Measurements from ENCODE around the gene CD19. TPM values are rescaled to one million over a fixed set of nuclear protein-coding genes. Genes with fewer than 3 reads are reported as not detected.

CD19 gene
- total RNA-seq, 4 donors from 2014 or later = 0.59 to 1.3 TPM; not detected in 2

DNA sequence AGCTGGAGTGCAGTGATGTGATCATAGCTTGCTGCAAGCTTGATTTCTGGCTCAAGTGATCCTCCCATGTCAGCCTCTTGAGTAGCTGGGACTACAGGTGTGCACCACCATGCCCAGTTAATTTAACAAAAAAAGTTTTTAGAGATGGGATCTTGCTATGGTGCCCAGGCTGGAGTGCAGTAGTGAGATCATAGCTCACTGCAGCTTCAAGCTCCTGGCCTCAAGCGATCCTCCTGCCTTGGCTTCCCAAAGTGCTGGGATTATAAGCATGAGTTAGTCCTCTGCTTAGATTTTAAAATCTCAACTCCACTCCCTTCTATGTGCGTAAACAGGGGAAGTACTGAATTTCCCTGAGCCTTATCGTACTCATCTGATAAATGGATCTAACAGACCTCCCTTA lies 13.1 kb upstream of the CD19 start:
- H3K4me3 ChIP-seq = no peak overlapping the region
- no peak for TF ChIP-seq POLR2A (IDR thresholded peaks at IDR 0.05)
- TF ChIP-seq, protein P1, sequence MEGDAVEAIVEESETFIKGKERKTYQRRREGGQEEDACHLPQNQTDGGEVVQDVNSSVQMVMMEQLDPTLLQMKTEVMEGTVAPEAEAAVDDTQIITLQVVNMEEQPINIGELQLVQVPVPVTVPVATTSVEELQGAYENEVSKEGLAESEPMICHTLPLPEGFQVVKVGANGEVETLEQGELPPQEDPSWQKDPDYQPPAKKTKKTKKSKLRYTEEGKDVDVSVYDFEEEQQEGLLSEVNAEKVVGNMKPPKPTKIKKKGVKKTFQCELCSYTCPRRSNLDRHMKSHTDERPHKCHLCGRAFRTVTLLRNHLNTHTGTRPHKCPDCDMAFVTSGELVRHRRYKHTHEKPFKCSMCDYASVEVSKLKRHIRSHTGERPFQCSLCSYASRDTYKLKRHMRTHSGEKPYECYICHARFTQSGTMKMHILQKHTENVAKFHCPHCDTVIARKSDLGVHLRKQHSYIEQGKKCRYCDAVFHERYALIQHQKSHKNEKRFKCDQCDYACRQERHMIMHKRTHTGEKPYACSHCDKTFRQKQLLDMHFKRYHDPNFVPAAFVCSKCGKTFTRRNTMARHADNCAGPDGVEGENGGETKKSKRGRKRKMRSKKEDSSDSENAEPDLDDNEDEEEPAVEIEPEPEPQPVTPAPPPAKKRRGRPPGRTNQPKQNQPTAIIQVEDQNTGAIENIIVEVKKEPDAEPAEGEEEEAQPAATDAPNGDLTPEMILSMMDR (IDR thresholded peaks at IDR 0.05) = no peak
- TF ChIP-seq EP300 (IDR thresholded peaks at IDR 0.05) = no peak
- no peaks in the 10 kb centered on the region for H3K4me1 ChIP-seq
- no peak for DNase-seq (ENCODE audit: low spot score in 2 of 2)
- no peak overlapping the region for H3K27ac ChIP-seq
- 94 to 100% methylated on average over 3 of the region's 3 CpGs for WGBS, 2 donors
- H3K36me3 ChIP-seq = peaks cover 0 to 63% (median 16%) of the 10 kb centered on the region in 3 donors
- no peaks in the 10 kb centered on the region for H3K27me3 ChIP-seq
- H3K9me3 ChIP-seq = no peaks in the 10 kb centered on the region

DNA sequence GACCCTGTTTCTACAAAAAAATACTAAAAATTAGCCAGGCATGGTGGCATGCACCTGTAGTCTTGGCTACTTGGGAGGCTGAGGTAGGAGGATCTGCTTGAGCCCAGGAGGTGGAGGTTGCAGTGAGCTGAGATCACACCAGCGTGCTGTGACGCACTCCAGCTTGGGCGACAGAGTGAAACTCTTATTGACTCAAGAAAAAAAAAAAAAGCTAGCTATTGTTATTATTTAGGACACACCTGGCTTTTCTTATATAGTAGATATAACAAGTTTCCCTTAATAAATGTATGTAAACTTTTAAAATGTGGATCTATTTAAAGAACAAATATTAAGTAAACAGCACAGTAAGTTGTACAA lies 8.6 kb upstream of the CD19 start:
- no peak for DNase-seq (ENCODE audit: low spot score in 2 of 2)
- Histone ChIP-seq H3K36me3 (peaks cover 0 to 23% (median 0%) of the 10 kb centered on the region in 3 donors), H3K9me3 (no peaks in the 10 kb centered on the region), H3K27me3 (no peaks in the 10 kb centered on the region), H3K4me1 (peaks cover 0 to 13% (median 3%) of the 10 kb centered on the region in 4 donors), H3K4me3 (peak overlapping the region in 1 of 4 donors; percentile 1), H3K27ac (peak overlapping the region in 1 of 4 donors; percentile 92)
- TF ChIP-seq, protein P1 (IDR thresholded peaks at IDR 0.05) = no peak
- no peak for TF ChIP-seq EP300 (IDR thresholded peaks at IDR 0.05)
- TF ChIP-seq POLR2A (IDR thresholded peaks at IDR 0.05) = no peak
- WGBS, 2 donors = 93 to 94% methylated on average over 3 of the region's 3 CpGs

DNA sequence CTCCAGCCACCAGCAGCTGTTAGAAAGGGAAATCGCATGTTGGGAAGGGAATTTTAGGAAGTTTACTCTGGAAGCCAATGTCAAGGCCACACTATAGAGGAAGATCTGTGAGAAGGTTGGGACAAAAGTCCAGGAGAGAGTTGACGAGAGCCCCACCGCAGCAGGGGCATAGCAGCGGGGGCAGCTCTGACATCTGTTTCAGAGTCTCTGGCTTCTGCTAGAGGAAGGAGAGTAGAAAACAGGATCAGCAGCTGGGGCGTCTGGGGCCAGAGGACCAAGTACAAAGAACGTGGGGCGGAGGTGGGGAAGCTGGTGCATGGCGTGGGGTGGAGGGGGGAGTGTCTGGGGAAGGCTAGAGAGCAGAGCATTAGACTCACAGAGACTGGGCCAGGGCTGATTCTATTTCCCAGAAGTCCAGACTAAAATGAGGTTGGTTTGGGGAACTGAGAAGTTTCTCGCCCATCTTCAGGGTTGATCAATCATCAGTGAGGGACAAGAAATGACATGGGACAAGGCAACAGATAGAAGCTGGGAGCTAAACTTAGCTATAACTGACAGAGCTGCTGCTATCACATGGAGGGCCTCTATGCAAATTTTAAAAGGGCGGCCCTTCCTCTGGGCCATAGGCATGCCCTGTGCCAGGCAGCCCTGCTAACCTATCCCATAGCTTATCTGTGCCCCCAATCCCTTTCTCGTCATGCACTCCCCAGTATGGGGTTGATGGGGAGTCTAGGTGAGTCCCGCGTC lies 7.9 kb upstream of the CD19 start:
- peaks cover 0 to 13% (median 3%) of the 10 kb centered on the region in 4 donors for H3K4me1 ChIP-seq
- H3K27me3 ChIP-seq = no peaks in the 10 kb centered on the region
- H3K4me3 ChIP-seq = peak overlapping the region in 1 of 4 donors; percentile 80
- no peaks in the 10 kb centered on the region for H3K9me3 ChIP-seq
- no peak for DNase-seq (ENCODE audit: low spot score in 2 of 2)
- 63% methylated on average over 13 of the region's 13 CpGs for WGBS, 2 donors
- no peak for TF ChIP-seq EP300 (IDR thresholded peaks at IDR 0.05)
- TF ChIP-seq, protein P1 (IDR thresholded peaks at IDR 0.05) = no peak
- no peak for TF ChIP-seq POLR2A (IDR thresholded peaks at IDR 0.05)
- H3K36me3 ChIP-seq = peaks cover 0 to 17% (median 0%) of the 10 kb centered on the region in 3 donors
- H3K27ac ChIP-seq = peak overlapping the region in 3 of 4 donors; percentile 92 to 97 (median 95)

DNA sequence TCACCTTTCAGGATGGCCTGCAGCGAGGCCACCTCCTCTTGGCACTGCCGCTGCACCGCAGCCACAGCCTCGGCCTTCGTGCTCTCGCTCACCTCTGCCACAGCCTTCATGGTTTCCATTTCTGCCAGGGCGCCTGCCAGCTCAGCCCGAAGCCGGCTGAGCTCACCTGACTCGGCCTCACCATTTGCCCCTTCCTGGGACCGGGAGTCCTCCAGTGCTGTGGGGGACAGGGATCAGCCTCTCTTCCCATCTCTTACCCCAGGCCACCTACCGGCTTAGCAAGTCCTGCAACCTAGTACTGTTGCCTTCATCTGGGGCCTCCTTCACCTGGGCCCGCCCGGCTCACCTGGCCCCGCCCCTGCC lies 7.4 kb upstream of the CD19 start:
- Histone ChIP-seq H3K4me1 (peaks cover 0 to 13% (median 3%) of the 10 kb centered on the region in 4 donors), H3K9me3 (no peaks in the 10 kb centered on the region), H3K27me3 (no peaks in the 10 kb centered on the region), H3K4me3 (peak overlapping the region; percentile 69 to 85 (median 82)), H3K27ac (peak overlapping the region; percentile 86 to 97 (median 94)), H3K36me3 (peaks cover 0 to 11% (median 0%) of the 10 kb centered on the region in 3 donors)
- no peak for DNase-seq (ENCODE audit: low spot score in 2 of 2)
- TF ChIP-seq EP300 (IDR thresholded peaks at IDR 0.05) (no peak), POLR2A (IDR thresholded peaks at IDR 0.05) (no peak)
- TF ChIP-seq, protein P1 (IDR thresholded peaks at IDR 0.05) = no peak
- WGBS, 2 donors = 30 to 33% methylated on average over 14 to 15 of the region's 15 CpGs

DNA sequence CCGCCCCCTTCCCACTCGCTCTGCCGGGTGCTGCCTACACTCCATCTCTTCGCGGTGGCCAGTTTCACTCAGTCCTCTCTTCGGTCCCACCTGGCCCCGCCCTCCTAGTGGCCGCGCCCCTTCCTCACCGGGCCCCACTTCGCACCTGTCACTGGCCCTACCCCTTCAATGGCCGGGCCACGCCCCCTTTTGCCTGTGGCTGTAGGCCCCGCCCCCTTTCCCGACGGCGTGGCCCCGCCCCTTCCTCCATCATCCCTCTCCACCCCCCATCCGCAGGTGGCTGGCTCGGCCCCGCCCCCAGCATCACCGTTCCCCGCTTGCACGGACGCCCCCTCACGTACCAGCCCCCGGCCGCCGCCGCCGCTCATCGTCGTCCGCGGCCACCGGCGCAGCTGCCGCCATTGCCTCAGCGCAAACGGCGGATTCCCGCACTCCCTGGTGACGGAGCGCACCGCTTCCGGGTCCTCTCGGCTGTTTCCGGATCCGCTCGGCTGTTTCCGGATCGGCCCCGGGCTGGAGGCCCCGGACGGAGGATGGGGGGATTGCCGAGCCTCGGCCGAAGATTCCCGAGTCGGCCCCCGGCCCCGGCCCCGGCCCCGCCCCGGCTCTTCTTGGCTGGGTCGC lies 6.9 kb upstream of the CD19 start, which contains the start of gene RABEP2:
Gene RABEP2, minus strand, starts transcription at position 477 of the 624 bp plus-strand sequence. Its CDS starts 75 bp downstream, at position 402.
- TF ChIP-seq EP300 (IDR thresholded peaks at IDR 0.05) = peak in 1 of 2 donors; percentile 77
- TF ChIP-seq, protein P1 (IDR thresholded peaks at IDR 0.05) = peak in 1 of 5 experiments; percentile 32
- peak in 1 of 2 donors; percentile 51 for TF ChIP-seq POLR2A (IDR thresholded peaks at IDR 0.05)
- Histone ChIP-seq H3K9me3 (no peaks in the 10 kb centered on the region), H3K27me3 (no peaks in the 10 kb centered on the region), H3K27ac (peak within 1 kb of the TSS; percentile 86 to 97 (median 94)), H3K4me3 (peak within 1 kb of the TSS; percentile 69 to 85 (median 82)), H3K36me3 (peaks cover 0 to 6% (median 0%) of the 10 kb centered on the region in 3 donors), H3K4me1 (peaks cover 0 to 13% (median 3%) of the 10 kb centered on the region in 4 donors)
- WGBS, 2 donors = 0 to 1% methylated on average over 19 to 50 of the region's 66 CpGs
- peak; percentile 84 to 85 for DNase-seq (ENCODE audit: low spot score in 2 of 2)
